B cell (primary cell): ENCODE results near the gene CEP128.

Source experiments
- CTCF ChIP-seq: fragments of 200-600 bp; IDR thresholded peaks from one replicate; pipeline ENCODE4 v1.8.0; 2022; ENCODE audit warnings: antibody characterized with exemption, mild to moderate bottlenecking
- EZH2 ChIP-seq: IDR thresholded peaks from 2 replicates; pipeline ENCODE4 v1.6.1; 2012; ENCODE audit warnings: borderline replicate concordance, low read depth, mild to moderate bottlenecking, moderate library complexity, low read length; ENCODE audit not compliant: insufficient read depth, poor library complexity, severe bottlenecking

DNA sequence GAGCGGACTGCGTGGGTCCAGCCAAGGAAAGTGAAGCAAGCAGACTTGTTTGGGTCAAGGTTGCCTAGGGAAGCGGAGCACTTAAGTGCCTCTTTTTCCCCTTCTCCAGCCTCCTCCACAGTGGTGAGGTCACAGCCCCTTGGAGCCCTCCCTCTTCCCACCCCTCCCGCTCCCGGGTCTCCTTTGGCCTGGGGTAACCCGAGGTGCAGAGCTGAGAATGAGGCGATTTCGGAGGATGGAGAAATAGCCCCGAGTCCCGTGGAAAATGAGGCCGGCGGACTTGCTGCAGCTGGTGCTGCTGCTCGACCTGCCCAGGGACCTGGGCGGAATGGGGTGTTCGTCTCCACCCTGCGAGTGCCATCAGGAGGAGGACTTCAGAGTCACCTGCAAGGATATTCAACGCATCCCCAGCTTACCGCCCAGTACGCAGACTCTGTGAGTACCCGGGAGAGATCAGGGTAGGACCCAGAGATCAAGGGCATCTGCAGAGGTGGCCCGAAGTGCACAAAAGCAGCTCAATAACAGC, 13.9 kb upstream of the CEP128 start, which contains the start of gene TSHR:
- TF ChIP-seq CTCF (no peak), EZH2 (no peak)
